AG09319 (cell line): ENCODE measurements around the gene LEPR.
"Not testable (repeated sequence)": the region's sequence is repeated elsewhere in the genome, so short reads cannot be mapped to it uniquely, and the experiment has no call there.

ENCODE experiments used
- DNase-seq: peaks from one replicate; pipeline ENCODE4 v3.0.0-alpha.2; 2010; ENCODE audit warnings: low read depth; ENCODE audit errors: extremely low read depth
- CTCF ChIP-seq: IDR thresholded peaks from 2 replicates; pipeline ENCODE4 v1.5.1; 2011; ENCODE audit warnings: low read depth, mild to moderate bottlenecking, inconsistent platforms, low read length, moderate library complexity

LEPR gene

GRCh38 chr1:65420590-65421350 lies at the start of gene LEPR, which contains the start of gene LEPROT:
TSS of gene LEPR (plus strand) at chr1:65420668. CDS start at chr1:65565566, 144,898 bp downstream.
TSS of gene LEPROT (plus strand) at chr1:65420668. CDS start at chr1:65420725, 57 bp downstream.
- DNase-seq: no peak
- no peak for TF ChIP-seq CTCF

GRCh38 chr1:65371544-65371943 lies 48.9 kb upstream of the LEPR start:
- DNase-seq: no peak
- no peak for TF ChIP-seq CTCF

GRCh38 chr1:65372557-65372956 lies 47.9 kb upstream of the LEPR start:
- DNase-seq: no peak

GRCh38 chr1:65377496-65378246 lies 42.8 kb upstream of the LEPR start:
- no peak for TF ChIP-seq CTCF
- DNase-seq: no peak

More at GRCh38 chr1:65372557-65372956, 47.9 kb upstream of the LEPR start:
- no peak for TF ChIP-seq CTCF

- no peak for TF ChIP-seq CTCF
Measured at GRCh38 chr1:65378247-65378946, 42.1 kb upstream of the LEPR start.

GRCh38 chr1:65384426-65384825 lies 36.0 kb upstream of the LEPR start:
- DNase-seq: not testable (repeated sequence)

More at GRCh38 chr1:65378247-65378946, 42.1 kb upstream of the LEPR start:
- DNase-seq: no peak

- TF ChIP-seq CTCF: no peak
- no peak for DNase-seq
Measured at GRCh38 chr1:65386439-65386838, 34.0 kb upstream of the LEPR start.
